ENCODE results near the gene OSBPL10. TPM values are rescaled to one million over a fixed set of nuclear protein-coding genes. Genes with fewer than 3 reads are reported as not detected.
"Not testable (repeated sequence)": the region's sequence is repeated elsewhere in the genome, so short reads cannot be mapped to it uniquely, and the experiment has no call there.

OSBPL10 gene
- total RNA-seq, 1 donor from 2014 or later, result 18.8 TPM

- Histone ChIP-seq H3K4me1 (no peaks in the 10 kb centered on the region), H3K36me3 (no peaks in the 10 kb centered on the region), H3K9me3 (no peaks in the 10 kb centered on the region), H3K4me3 (no peak overlapping the region), H3K27me3 (ENCODE audit: low read depth) (no peaks in the 10 kb centered on the region), H3K27ac (no peak overlapping the region)
- ATAC-seq, result no peak
- intact Hi-C loops (cut with DNase I), result no loop called here
- no peak for DNase-seq
- no peak for TF ChIP-seq CTCF (IDR thresholded peaks at IDR 0.05)
These were observed 190.6 kb downstream of the OSBPL10 start for GRCh38 chr3:31790193-31791089.

- DNase-seq, result no peak
- no peak for ATAC-seq
- H3K4me3 ChIP-seq, result no peak overlapping the region
- TF ChIP-seq CTCF (IDR thresholded peaks at IDR 0.05), result no peak
- intact Hi-C loops (cut with DNase I), result no loop called here
- no peaks in the 10 kb centered on the region for H3K4me1 ChIP-seq
- H3K36me3 ChIP-seq, result no peaks in the 10 kb centered on the region
- H3K9me3 ChIP-seq, result no peaks in the 10 kb centered on the region
- H3K27ac ChIP-seq, result no peak overlapping the region
- H3K27me3 ChIP-seq (ENCODE audit: low read depth), result no peaks in the 10 kb centered on the region
These were observed 191.6 kb downstream of the OSBPL10 start for GRCh38 chr3:31789429-31789828.

- Histone ChIP-seq H3K36me3 (no peaks in the 10 kb centered on the region), H3K27ac (no peak overlapping the region), H3K4me1 (no peaks in the 10 kb centered on the region), H3K27me3 (ENCODE audit: low read depth) (no peaks in the 10 kb centered on the region), H3K4me3 (no peak overlapping the region), H3K9me3 (no peaks in the 10 kb centered on the region)
- no peak for TF ChIP-seq CTCF (IDR thresholded peaks at IDR 0.05)
- intact Hi-C loops (cut with DNase I), result no loop called here
- no peak for DNase-seq
- no peak for ATAC-seq
These were observed 195.3 kb downstream of the OSBPL10 start for GRCh38 chr3:31785734-31786133.

GRCh38 chr3:31785286-31785685 lies 195.8 kb downstream of the OSBPL10 start:
- no peak overlapping the region for H3K27ac ChIP-seq
- intact Hi-C loops (cut with DNase I), result no loop called here
- no peaks in the 10 kb centered on the region for H3K36me3 ChIP-seq
- no peak for DNase-seq
- no peak for TF ChIP-seq CTCF (IDR thresholded peaks at IDR 0.05)
- H3K4me3 ChIP-seq, result no peak overlapping the region
- ATAC-seq, result no peak
- no peaks in the 10 kb centered on the region for H3K4me1 ChIP-seq
- H3K9me3 ChIP-seq, result no peaks in the 10 kb centered on the region
- no peaks in the 10 kb centered on the region for H3K27me3 ChIP-seq (ENCODE audit: low read depth)

GRCh38 chr3:31783851-31784250 lies 197.2 kb downstream of the OSBPL10 start:
- ATAC-seq; H3K27me3 ChIP-seq (ENCODE audit: low read depth); H3K4me1 ChIP-seq; DNase-seq; H3K36me3 ChIP-seq; H3K4me3 ChIP-seq; H3K27ac ChIP-seq; H3K9me3 ChIP-seq; intact Hi-C loops (cut with DNase I): not testable (repeated sequence)

- intact Hi-C loops (cut with DNase I); H3K4me3 ChIP-seq; H3K4me1 ChIP-seq; H3K36me3 ChIP-seq; H3K9me3 ChIP-seq; H3K27ac ChIP-seq; DNase-seq; ATAC-seq; H3K27me3 ChIP-seq (ENCODE audit: low read depth): not testable (repeated sequence)
These were observed 198.8 kb downstream of the OSBPL10 start for GRCh38 chr3:31782306-31782705.

All from lower lobe of right lung (tissue), 2 donors.